H9 (cell line): ENCODE results near the gene RAPSN. TPM values are rescaled to one million over a fixed set of nuclear protein-coding genes. Genes with fewer than 3 reads are reported as not detected.

Experiments used
- DNase-seq: peaks from one replicate; pipeline ENCODE4 v3.0.0-alpha.2; 2017
- H2AFZ ChIP-seq: one replicate; pipeline ENCODE4 v1.6.1; 2013; ENCODE audit warnings: mild to moderate bottlenecking, low read length, control low read depth, moderate library complexity
- H2AK5ac ChIP-seq: 2 replicates; pipeline ENCODE4 v1.6.1; 2013; ENCODE audit warnings: low read length, control low read depth, mixed read lengths; ENCODE audit not compliant: insufficient read length
- H2BK120ac ChIP-seq: one replicate; pipeline ENCODE4 v1.6.1; 2013; ENCODE audit warnings: low read depth, mild to moderate bottlenecking, low read length, control low read depth, inconsistent platforms; ENCODE audit not compliant: poor library complexity, severe bottlenecking
- H2BK12ac ChIP-seq: 2 replicates; pipeline ENCODE4 v1.6.1; 2013; ENCODE audit warnings: low read length, control low read depth, mixed read lengths, low read depth; ENCODE audit not compliant: insufficient read length
- H2BK15ac ChIP-seq: 2 replicates; pipeline ENCODE4 v1.6.1; 2013; ENCODE audit warnings: low read depth, low read length, control low read depth
- H2BK20ac ChIP-seq: one replicate; pipeline ENCODE4 v1.6.1; 2013; ENCODE audit warnings: low read depth, mild to moderate bottlenecking, low read length, control low read depth, inconsistent platforms; ENCODE audit not compliant: poor library complexity, severe bottlenecking
- H2BK5ac ChIP-seq: 2 replicates; pipeline ENCODE4 v1.6.1; 2013; ENCODE audit warnings: low read length, control low read depth, mixed read lengths; ENCODE audit not compliant: insufficient read length
- H3K14ac ChIP-seq: 2 replicates; pipeline ENCODE4 v1.6.1; 2013; ENCODE audit warnings: low read length, control low read depth; ENCODE audit not compliant: insufficient read depth
- H3K18ac ChIP-seq: 2 replicates; pipeline ENCODE4 v1.6.1; 2013; ENCODE audit warnings: low read depth, mild to moderate bottlenecking, mixed read lengths, low read length, control low read depth; ENCODE audit not compliant: insufficient read length
- H3K23ac ChIP-seq: 2 replicates; pipeline ENCODE4 v1.6.1; 2013; ENCODE audit warnings: low read length, control low read depth, mixed read lengths, low read depth; ENCODE audit not compliant: insufficient read length
- H3K23me2 ChIP-seq: 2 replicates; pipeline ENCODE4 v1.6.1; 2013; ENCODE audit warnings: low read depth, mild to moderate bottlenecking, mixed read lengths, low read length, control low read depth; ENCODE audit not compliant: insufficient read length, poor library complexity, severe bottlenecking
- H3K27ac ChIP-seq: 2 replicates; pipeline ENCODE4 v1.5.1; 2013; ENCODE audit warnings: low read length, control low read depth, mixed read lengths, low read depth; ENCODE audit not compliant: insufficient read length
- H3K27me3 ChIP-seq: 2 replicates; pipeline ENCODE4 v1.6.1; 2013; ENCODE audit warnings: low read length, control low read depth, inconsistent platforms; ENCODE audit not compliant: insufficient read depth
- H3K4ac ChIP-seq: 2 replicates; pipeline ENCODE4 v1.6.1; 2013; ENCODE audit warnings: low read depth, mild to moderate bottlenecking, control low read depth, inconsistent platforms, low read length, moderate library complexity
- H3K4me1 ChIP-seq: 2 replicates; pipeline ENCODE4 v1.6.1; 2013; ENCODE audit warnings: low read length, control low read depth, inconsistent platforms; ENCODE audit not compliant: insufficient read depth
- H3K4me2 ChIP-seq: 2 replicates; pipeline ENCODE4 v1.6.1; 2013; ENCODE audit warnings: low read length, control low read depth, mixed read lengths; ENCODE audit not compliant: insufficient read length, insufficient read depth
- H3K56ac ChIP-seq: 2 replicates; pipeline ENCODE4 v1.6.1; 2013; ENCODE audit warnings: low read depth, mild to moderate bottlenecking, mixed read lengths, low read length, control low read depth; ENCODE audit not compliant: insufficient read length
- H3K79me1 ChIP-seq: 2 replicates; pipeline ENCODE4 v1.6.1; 2013; ENCODE audit warnings: low read depth, mild to moderate bottlenecking, moderate library complexity, low read length, control low read depth, inconsistent platforms; ENCODE audit not compliant: insufficient read depth, poor library complexity, severe bottlenecking
- H3K79me2 ChIP-seq: 2 replicates; pipeline ENCODE4 v1.6.1; 2013; ENCODE audit warnings: low read length, control low read depth, inconsistent platforms; ENCODE audit not compliant: insufficient read depth
- H3K9ac ChIP-seq: 2 replicates; pipeline ENCODE4 v1.6.1; 2013; ENCODE audit warnings: low read length, control low read depth, mixed read lengths; ENCODE audit not compliant: insufficient read length; ENCODE audit errors: extremely low read depth
- H3K9me3 ChIP-seq: one replicate; pipeline ENCODE4 v1.6.1; 2013; ENCODE audit warnings: low read depth, low read length, inconsistent platforms; ENCODE audit not compliant: control insufficient read depth
- H3T11ph ChIP-seq: one replicate; pipeline ENCODE4 v1.6.1; 2013; ENCODE audit warnings: mild to moderate bottlenecking, low read length, control low read depth, inconsistent platforms
- H4K20me1 ChIP-seq: one replicate; pipeline ENCODE4 v1.6.1; 2013; ENCODE audit not compliant: control insufficient read depth, insufficient read length, insufficient read depth
- H4K5ac ChIP-seq: 2 replicates; pipeline ENCODE4 v1.6.1; 2013; ENCODE audit warnings: low read depth, mild to moderate bottlenecking, mixed read lengths, low read length, control low read depth; ENCODE audit not compliant: insufficient read length
- H4K8ac ChIP-seq: replicated peaks from 2 replicates; pipeline ENCODE4 v1.6.1; 2013; ENCODE audit warnings: low read length, control low read depth, mixed read lengths, low read depth; ENCODE audit not compliant: insufficient read length
- H4K91ac ChIP-seq: 2 replicates; pipeline ENCODE4 v1.6.1; 2013; ENCODE audit warnings: low read depth, mild to moderate bottlenecking, moderate library complexity, mixed read lengths, low read length, control low read depth; ENCODE audit not compliant: insufficient read length
- H3K27ac Mint-ChIP-seq, 3 experiments: 2 replicates in 2 of 3; 3 replicates in 1 of 3; pipeline ENCODE4 v1.8.0; 2020 to 2021; ENCODE audit warnings: mixed read lengths in 3 of 3, mild to moderate bottlenecking in 1 of 3, moderate library complexity in 1 of 3
- H3K27me3 Mint-ChIP-seq: 2 replicates; pipeline ENCODE4 v1.8.0; 2021; ENCODE audit warnings: low read depth, mild to moderate bottlenecking, moderate library complexity, mixed read lengths
- H3K36me3 Mint-ChIP-seq, 3 experiments: 2 replicates in 2 of 3; 3 replicates in 1 of 3; pipeline ENCODE4 v1.8.0; 2020 to 2021; ENCODE audit warnings: low read depth in 3 of 3, mixed read lengths in 3 of 3; ENCODE audit not compliant: insufficient read depth in 1 of 3
- H3K4me1 Mint-ChIP-seq, 2 experiments: 2 replicates each; pipeline ENCODE4 v1.8.0; 2020; ENCODE audit warnings: mixed read lengths in 2 of 2
- H3K4me3 Mint-ChIP-seq, 2 experiments: 2 replicates in 1 of 2; 3 replicates in 1 of 2; pipeline ENCODE4 v1.8.0; 2020 to 2021; ENCODE audit warnings: mild to moderate bottlenecking in 2 of 2, mixed read lengths in 2 of 2, moderate library complexity in 1 of 2
- H3K9me3 Mint-ChIP-seq, 2 experiments: 2 replicates in 1 of 2; 3 replicates in 1 of 2; pipeline ENCODE4 v1.8.0; 2020; ENCODE audit warnings: mild to moderate bottlenecking in 2 of 2, mixed read lengths in 2 of 2, moderate library complexity in 1 of 2
- WGBS: extraction: QIAGEN DNeasy Blood & Tissue Kit; methylation state at CpG from one replicate; pipeline ENCODE4 v1.1.7; 2013; ENCODE audit warnings: missing lambda C conversion rate, low lambda C conversion rate, mixed read lengths; ENCODE audit not compliant: insufficient read length; ENCODE audit errors: extremely low coverage; 5-methylcytosine and 5-hydroxymethylcytosine counted together
- total RNA-seq: library from RNA; stranded (reverse); gene quantifications from 2 replicates; pipeline ENCODE4 v1.2.1, GENCODE V29; 2021
- TF ChIP-seq, protein P1 (sequence below): fragments of 200-600 bp; sonication (generic); conservative IDR thresholded peaks from 3 replicates; pipeline ENCODE4 v1.8.0; 2021; ENCODE audit warnings: antibody characterized with exemption, mild to moderate bottlenecking

RAPSN gene
- total RNA-seq, 1 experiment from 2014 or later, result 0.48 TPM

GRCh38 chr11:47413351-47413750 lies 35.6 kb downstream of the RAPSN start:
- Histone ChIP-seq H3K79me2 (no peaks in the 10 kb centered on the region), H4K91ac (no peak overlapping the region), H3K56ac (no peak overlapping the region), H3K4me1 (no peaks in the 10 kb centered on the region), H3T11ph (no peak overlapping the region), H3K9ac (no peak overlapping the region), H3K18ac (no peak overlapping the region), H3K27ac (no peak overlapping the region), H2AK5ac (no peak overlapping the region), H2BK5ac (no peak overlapping the region), H3K9me3 (no peaks in the 10 kb centered on the region), H2BK20ac (no peak overlapping the region), H4K20me1 (no peaks in the 10 kb centered on the region), H3K79me1 (no peaks in the 10 kb centered on the region), H3K23ac (no peak overlapping the region), H3K23me2 (peaks cover 8% of the 10 kb centered on the region), H3K27me3 (no peaks in the 10 kb centered on the region), H3K4me2 (no peak overlapping the region), H2BK120ac (no peak overlapping the region), H2BK15ac (no peak overlapping the region), H4K8ac (no peak overlapping the region), H2BK12ac (no peak overlapping the region), H3K14ac (no peak overlapping the region), H2AFZ (no peak overlapping the region), H3K4ac (no peak overlapping the region), H4K5ac (no peak overlapping the region)
- no peaks in the 10 kb centered on the region for H3K9me3 Mint-ChIP-seq
- no peak for DNase-seq
- no peak overlapping the region; a peak in 1 of 7 replicates for H3K27ac Mint-ChIP-seq
- WGBS, result no CpG with 5 or more reads among the region's 13 CpGs
- H3K27me3 Mint-ChIP-seq, result no peaks in the 10 kb centered on the region
- peaks cover 7 to 14% of the 10 kb centered on the region in 2 experiments; a peak in 3 of 4 replicates for H3K4me1 Mint-ChIP-seq
- H3K36me3 Mint-ChIP-seq, result peaks cover 12 to 32% (median 24%) of the 10 kb centered on the region in 3 experiments; a peak in 6 of 7 replicates
- H3K4me3 Mint-ChIP-seq, result no peak overlapping the region
- TF ChIP-seq, protein P1, sequence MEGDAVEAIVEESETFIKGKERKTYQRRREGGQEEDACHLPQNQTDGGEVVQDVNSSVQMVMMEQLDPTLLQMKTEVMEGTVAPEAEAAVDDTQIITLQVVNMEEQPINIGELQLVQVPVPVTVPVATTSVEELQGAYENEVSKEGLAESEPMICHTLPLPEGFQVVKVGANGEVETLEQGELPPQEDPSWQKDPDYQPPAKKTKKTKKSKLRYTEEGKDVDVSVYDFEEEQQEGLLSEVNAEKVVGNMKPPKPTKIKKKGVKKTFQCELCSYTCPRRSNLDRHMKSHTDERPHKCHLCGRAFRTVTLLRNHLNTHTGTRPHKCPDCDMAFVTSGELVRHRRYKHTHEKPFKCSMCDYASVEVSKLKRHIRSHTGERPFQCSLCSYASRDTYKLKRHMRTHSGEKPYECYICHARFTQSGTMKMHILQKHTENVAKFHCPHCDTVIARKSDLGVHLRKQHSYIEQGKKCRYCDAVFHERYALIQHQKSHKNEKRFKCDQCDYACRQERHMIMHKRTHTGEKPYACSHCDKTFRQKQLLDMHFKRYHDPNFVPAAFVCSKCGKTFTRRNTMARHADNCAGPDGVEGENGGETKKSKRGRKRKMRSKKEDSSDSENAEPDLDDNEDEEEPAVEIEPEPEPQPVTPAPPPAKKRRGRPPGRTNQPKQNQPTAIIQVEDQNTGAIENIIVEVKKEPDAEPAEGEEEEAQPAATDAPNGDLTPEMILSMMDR, result no peak
